Cerebellar cortex (tissue), 1 donor: ENCODE measurements around the gene NMT1.

ENCODE experiments used
- DNase-seq: peaks from one replicate; pipeline ENCODE4 v3.0.0-alpha.2; 2015; ENCODE audit warnings: low spot score

NMT1 gene

DNA sequence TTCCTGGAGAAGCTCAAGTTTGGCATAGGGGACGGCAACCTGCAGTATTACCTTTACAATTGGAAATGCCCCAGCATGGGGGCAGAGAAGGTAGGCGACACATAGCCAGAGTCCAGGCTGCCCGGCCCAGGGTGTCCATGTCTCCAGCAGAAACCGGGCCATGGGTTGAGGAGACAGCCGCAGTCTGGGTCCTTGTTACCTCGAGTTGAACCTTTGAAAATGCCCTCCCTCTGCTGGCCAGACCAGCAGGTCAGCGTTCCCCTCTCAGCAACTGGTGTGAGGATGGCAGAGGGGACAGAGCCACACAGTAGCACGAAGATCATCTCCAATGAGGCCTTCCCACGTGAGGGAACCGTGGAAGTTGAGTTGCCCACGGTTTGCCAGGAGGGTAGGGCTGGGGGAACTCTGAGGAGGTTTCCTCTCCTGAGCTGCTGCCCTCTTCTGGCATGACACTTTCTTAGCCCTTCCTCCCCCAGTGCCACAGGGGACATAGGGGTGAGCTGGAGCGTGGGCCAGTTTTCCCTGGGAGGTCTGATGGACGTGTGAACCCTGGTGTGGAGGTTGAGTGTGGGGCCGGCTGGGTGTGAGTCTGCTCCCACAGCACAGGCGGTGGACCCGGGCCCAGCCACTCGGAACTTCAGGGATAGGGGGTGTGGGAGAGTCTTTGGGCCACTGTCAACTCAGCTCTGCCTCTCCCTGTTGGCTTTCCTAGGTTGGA is 43.9 kb downstream of the NMT1 start:
- no peak for DNase-seq

GRCh38 chr17:45106096-45106495 is 45.0 kb downstream of the NMT1 start:
- no peak for DNase-seq

DNA sequence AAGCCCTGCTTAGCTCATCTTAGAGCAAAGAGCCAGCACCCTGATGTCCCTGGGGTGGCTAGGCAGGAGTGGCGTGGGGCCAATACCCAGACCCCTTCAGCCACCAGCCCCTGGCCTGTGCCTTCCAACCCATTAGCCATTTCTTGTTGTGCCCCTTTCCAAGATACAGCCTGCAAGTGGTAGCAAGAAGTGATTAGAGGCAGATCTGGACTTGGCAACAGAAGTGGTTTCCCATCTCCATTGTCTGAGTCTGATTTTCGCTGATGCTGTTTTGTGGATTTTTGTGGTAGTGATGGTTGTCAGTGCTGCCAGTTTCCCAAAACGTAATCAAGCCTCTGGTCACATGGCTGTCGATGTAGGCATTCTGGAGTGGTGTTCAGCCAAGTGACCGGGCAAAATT is 45.5 kb downstream of the NMT1 start:
- DNase-seq, result no peak

DNA sequence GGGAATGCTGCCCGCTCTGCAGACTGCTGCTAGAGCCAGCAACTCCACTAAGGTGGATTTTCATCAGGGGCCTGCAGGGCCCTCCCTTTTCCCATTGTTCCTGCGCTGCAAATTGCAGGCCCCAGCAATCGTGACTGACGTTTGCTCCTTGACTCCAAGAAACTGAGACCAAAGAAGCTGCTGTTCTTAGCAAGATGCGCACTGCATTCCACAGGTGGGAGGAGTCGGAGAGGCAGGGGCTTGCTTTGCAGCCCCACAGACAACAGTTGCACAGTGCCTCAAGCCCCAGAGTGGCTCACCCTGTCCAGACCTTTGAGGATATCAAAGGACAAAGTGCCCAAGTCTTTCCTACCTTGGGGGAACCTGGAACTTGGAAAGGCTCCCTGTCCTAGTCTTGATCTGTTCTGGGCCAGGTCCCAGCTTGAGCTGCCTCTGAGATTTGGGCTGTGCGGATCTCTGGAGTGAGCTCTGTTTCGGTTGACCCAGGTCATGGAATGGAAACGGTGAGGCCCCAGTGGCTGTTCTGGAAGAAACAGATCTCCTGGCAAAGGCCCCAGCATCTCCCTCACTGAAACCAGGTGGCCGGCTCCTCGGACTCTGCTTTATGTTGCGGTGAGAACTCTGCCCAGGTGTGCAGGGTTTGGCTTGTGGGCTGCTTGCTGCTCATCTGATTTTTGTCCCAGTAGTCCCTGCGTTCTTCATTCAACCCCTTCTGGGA is 46.3 kb downstream of the NMT1 start:
- DNase-seq, result no peak

- no peak for DNase-seq
These were observed 46.9 kb downstream of the NMT1 start for GRCh38 chr17:45108051-45108450.

DNA sequence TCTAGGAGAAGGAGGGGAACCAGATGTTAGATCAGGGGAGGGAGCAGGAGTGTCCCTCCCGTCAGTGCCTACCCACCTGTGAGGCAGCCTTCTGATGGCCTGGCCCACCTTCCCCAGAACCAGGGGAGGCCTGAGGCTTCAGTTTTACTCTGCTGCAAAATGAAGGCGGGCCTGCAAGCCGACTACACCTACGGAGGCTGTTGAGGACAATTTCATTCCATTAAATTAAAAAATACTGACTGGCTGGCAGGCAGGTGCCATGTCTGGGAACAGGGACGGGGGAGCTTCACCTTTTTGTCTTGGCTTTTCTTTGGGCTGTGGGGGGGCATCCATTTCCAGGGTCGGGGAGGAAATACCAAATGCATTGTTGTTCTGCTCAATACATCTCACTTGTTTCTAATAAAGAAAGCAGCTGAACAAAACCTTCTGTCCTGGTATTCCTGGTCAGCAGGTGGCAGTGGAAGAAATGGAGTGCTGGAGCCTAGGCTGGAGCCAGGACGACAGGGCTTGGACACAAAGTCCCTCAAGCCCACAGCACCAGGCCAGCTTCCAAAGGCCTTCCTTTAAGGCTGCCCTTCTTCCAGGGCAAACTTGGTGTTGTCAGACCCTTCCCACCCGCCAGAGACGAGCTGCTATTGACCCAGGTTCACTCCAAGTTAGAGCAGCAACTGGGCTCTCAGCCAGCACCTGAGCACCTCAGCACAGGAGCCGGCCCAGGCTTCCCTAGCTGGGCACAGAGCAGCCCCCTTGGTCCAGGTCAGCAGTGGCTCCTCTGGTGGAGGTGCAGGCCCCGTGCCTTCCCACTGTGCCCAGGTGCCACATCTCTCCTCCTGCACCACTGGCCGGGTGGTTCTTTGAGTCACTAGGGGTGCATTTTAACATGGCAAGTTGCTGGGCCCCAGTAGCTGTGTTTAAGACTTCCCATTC is 47.7 kb downstream of the NMT1 start:
- no peak for DNase-seq

DNA sequence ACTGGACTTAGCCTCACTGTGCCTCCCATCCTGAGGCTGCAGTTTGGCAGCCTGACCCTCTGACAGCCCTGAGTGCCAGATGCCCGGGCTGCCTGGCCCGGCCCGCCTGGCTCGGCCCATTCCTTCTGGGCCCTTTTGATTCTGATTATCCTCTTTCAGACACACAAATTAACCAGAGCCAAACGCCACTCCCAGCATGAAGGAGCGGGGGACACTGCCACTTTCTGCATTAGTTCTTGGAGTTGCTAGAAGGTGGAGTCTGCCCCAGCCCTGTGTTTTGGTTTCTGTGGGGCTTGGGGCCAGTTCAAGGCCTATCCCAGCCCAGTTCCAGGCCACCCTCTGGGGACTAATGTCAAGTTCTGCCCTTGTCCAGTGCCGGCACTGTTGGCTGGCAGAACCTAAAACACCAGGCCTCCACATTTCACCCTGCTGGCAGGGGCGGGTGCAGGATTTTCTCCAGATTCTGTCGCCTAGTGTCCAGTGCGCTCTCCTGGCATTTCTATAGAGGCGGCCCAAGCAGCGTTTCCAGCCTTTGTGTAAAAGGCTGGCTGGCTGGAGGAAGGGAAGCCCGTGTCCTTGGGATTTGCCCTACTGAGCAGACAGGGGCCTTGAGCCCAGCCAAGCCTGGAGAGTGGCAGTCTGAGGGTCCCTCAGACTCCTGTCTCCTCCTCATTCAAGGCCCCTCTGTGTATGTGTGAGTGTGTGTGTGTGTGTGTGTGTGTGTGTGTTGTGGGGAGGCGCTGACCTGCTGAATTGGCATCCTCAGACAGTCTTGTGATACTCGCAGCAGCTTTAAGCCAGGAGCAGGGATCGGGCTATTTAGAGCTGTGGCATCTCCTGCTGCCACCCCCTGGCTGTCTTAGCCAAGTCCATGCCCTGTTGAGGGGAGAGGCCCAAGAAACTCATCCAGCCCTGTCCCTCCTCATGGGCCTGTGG is 49.8 kb downstream of the NMT1 start:
- DNase-seq, result peak; percentile 77

- DNase-seq, result no peak
These were observed 50.7 kb downstream of the NMT1 start for GRCh38 chr17:45111850-45112249.

GRCh38 chr17:45112559-45113423 is 51.7 kb downstream of the NMT1 start:
- DNase-seq, result no peak

DNA sequence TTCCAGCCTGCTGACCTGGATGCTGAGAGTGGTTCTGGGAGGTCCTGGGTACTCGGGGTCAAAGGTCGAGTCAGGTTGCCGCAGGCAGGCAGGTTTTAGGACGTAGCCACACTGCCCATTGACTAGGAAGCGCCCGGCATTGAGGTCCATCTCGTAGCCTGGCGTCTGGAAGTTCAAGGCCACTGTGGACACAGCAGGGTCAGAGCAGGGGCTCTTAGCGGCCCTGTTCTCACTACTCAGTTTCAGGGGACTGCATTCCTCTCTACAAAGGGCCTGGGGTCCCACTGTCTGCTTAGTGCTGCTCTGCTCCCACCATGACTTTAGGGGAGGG is 52.3 kb downstream of the NMT1 start:
- DNase-seq, result no peak

DNA sequence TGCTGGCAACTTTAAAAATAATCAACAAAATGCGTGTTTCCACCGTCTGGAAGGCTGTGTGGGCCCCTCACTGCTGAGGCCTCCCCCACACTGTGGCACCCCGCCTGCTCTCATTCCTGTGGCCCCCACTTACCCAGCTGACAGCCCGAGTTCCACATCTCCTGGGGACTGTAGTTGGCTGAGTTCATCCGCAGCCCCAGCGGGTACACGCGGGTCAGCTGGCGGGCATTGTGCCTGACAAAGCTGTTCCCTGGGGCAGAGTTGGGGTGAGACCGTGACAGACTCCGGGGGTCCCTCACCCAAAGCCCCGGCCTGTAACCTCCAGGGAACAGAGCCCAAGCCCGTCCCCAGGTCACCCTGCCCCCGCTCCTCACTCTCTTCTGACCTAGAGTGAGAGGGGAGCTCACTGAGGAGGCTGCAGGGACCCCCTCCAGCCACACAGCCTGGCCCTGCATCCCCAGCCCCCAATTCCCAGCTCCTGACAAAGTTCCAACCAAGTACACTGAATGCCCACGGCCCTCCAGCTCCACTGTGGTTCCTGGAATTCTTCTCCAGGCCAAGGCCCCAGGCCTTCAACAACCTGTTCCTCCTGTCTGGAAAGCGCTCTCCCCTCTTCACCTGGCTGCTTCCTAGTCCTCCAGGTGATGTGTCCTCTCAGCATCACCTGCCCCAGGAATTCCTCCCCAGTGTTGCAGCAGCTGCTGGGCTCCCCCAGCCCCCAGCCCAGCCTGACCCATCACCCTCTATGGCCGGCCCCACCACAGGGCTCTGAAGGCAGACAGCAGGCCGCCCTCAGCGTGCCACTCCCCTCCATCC is 53.2 kb downstream of the NMT1 start:
- DNase-seq, result no peak

- DNase-seq, result no peak
These were observed 54.0 kb downstream of the NMT1 start for GRCh38 chr17:45115015-45115625.

DNA sequence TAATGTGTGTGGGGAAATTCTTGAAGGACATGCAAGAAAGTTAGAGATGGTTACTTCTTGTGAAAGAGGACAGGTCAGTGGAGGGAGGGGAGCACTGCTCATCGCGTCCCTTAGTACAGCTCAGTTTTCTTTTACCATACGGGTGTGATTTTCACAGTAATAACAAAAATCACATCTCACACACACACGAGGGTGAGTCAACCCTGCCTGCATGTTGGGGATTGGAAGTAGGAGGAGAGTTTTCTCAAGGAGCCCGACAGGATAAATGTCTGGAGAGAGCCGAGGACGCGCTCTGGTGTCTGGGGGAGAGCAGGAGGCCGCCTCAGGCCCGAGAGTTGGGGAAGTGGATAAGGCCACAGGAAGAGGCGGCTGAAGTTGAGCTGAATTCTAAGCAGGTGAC is 54.8 kb downstream of the NMT1 start:
- DNase-seq, result no peak

GRCh38 chr17:45116434-45117016 is 55.4 kb downstream of the NMT1 start:
- no peak for DNase-seq

DNA sequence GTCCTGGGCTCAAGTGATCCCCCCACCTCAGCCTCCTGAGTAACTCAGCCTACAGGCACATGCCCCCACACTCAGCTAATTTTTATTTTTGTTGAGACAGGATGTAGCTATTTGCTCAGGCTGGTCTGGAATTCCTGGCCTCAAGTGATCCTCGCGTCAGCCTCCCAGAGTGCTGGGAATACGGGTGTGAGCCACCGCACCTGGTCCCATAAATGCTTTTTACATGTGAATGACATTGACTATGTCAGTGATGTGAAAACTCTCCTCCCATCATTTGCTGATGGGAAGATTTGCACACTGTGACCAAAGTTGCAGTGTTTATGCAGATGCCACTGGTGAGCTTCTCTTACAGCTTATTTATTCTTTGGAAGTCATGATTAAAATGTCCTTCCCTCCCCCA is 56.2 kb downstream of the NMT1 start:
- DNase-seq, result no peak

GRCh38 chr17:45117848-45118646 is 56.9 kb downstream of the NMT1 start:
- DNase-seq, result no peak

DNA sequence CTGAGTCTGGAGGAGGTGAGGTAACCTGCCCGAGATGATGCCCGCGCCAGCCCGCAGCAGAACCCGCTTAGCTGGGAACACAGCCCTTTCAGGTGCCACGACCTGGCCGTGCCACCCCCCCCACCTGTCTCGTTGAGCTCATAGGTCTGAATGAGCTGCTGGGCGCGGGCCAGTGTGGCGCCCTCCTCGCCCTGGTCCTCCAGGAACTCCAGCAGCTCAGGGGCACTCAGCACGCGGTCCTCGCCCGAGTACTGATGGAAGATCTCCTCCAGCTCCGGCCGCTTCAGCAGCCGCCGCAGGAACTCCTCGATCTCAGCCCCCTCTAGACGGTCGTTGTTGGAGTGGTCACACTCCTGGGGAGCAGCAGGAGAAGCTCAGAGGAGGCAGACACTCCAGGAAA is 57.6 kb downstream of the NMT1 start:
- DNase-seq, result no peak

GRCh38 chr17:45119964-45120363 is 58.8 kb downstream of the NMT1 start:
- DNase-seq, result no peak
